ENCODE measurements around the gene PLCG1. TPM values are rescaled to one million over a fixed set of nuclear protein-coding genes. Genes with fewer than 3 reads are reported as not detected.
"Not testable (repeated sequence)": the region's sequence is repeated elsewhere in the genome, so short reads cannot be mapped to it uniquely, and the experiment has no call there.

Gene PLCG1
- polyA plus RNA-seq, 2 of the 4 experiments (the other 2 are of a cell fraction): 22.0 to 65.0 TPM

DNA sequence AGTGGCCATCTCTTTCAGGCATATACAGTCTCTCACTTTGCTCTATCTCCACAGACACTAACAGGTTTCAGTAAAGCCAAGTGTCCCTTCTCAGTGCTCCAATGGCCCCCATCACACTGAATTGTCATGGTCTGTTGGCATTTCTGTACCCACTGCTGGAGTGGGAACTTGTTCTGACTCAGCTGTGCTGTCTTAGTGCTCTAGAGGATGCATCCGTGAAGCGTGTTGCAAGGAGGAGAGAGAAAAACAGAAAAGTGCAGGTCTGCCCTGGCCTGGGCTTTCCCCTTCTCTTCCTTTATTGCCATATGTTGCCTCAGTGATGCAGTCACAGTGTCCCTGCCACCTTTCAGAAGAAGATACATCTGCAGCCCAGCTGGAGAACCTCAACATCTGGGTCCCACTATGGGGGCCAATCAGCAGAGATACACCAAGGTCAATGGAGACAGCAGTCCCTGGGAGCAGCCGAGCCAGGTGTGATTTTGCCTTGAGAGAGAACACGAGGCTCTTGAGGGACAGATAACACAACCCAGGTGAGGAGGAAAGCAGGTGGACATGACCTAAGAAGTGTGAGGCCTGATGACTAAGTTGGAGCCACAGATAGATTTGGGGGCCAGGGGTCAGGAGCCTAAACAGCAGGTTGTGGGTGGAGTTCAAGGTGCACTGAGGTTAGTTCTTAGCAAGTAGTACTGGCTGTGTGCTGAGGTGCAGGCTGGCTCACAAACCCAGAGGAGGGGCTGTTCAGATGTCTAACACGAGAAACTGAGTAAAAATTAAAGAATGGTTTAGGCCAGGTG is 5.6 kb upstream of the PLCG1 start:
- ChIA-PET CTCF (interaction anchor here (5.7 to 7.9 kb wide), 2 partner anchors 12 to 207 kb away, joined by 54 to 103 read pairs; partner anchors contain the start of gene LPIN3), POLR2A (no interaction called here)
- no peak for ATAC-seq
- DNase-seq (ENCODE audit: low read depth in 1 of 2, low spot score in 1 of 2): no peak
- 92% methylated on average over 5 of the region's 5 CpGs for WGBS (ENCODE audit: missing lambda C conversion rate)
- FAIRE-seq: no peak
- Histone ChIP-seq H3K4me1 (no peaks in the 10 kb centered on the region; the same call in 2 of the 3 replicates), H3K9me3 (no peaks in the 10 kb centered on the region), H3K4me3 (no peak overlapping the region), H3K27ac (no peak overlapping the region), H3K4me2 (no peak overlapping the region)
- TF ChIP-seq, protein P1, sequence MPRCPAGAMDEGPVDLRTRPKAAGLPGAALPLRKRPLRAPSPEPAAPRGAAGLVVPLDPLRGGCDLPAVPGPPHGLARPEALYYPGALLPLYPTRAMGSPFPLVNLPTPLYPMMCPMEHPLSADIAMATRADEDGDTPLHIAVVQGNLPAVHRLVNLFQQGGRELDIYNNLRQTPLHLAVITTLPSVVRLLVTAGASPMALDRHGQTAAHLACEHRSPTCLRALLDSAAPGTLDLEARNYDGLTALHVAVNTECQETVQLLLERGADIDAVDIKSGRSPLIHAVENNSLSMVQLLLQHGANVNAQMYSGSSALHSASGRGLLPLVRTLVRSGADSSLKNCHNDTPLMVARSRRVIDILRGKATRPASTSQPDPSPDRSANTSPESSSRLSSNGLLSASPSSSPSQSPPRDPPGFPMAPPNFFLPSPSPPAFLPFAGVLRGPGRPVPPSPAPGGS (IDR thresholded peaks at IDR 0.05): no peak
- TF ChIP-seq, protein P2, sequence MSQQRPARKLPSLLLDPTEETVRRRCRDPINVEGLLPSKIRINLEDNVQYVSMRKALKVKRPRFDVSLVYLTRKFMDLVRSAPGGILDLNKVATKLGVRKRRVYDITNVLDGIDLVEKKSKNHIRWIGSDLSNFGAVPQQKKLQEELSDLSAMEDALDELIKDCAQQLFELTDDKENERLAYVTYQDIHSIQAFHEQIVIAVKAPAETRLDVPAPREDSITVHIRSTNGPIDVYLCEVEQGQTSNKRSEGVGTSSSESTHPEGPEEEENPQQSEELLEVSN (IDR thresholded peaks at IDR 0.05; ENCODE audit: borderline replicate concordance, low read depth): no peak
- no peak for TF ChIP-seq MYC (IDR thresholded peaks at IDR 0.05; ENCODE audit: borderline replicate concordance, low read length)
- no peak for TF ChIP-seq MAZ (IDR thresholded peaks at IDR 0.05; ENCODE audit: borderline replicate concordance, low read depth, low read length)
- no peak for TF ChIP-seq JUNB (IDR thresholded peaks at IDR 0.05)
- no peak for TF ChIP-seq GATA3 (IDR thresholded peaks at IDR 0.05; ENCODE audit: borderline replicate concordance)
- TF ChIP-seq, protein P3, sequence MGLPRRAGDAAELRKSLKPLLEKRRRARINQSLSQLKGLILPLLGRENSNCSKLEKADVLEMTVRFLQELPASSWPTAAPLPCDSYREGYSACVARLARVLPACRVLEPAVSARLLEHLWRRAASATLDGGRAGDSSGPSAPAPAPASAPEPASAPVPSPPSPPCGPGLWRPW (IDR thresholded peaks at IDR 0.05): no peak
- TF ChIP-seq NFE2L2 (conservative IDR thresholded peaks at IDR 0.05; ENCODE audit: low read length): no peak
- TF ChIP-seq CBX2 (IDR thresholded peaks at IDR 0.05; ENCODE audit: borderline replicate concordance, low read depth): no peak
- TF ChIP-seq, protein P4, sequence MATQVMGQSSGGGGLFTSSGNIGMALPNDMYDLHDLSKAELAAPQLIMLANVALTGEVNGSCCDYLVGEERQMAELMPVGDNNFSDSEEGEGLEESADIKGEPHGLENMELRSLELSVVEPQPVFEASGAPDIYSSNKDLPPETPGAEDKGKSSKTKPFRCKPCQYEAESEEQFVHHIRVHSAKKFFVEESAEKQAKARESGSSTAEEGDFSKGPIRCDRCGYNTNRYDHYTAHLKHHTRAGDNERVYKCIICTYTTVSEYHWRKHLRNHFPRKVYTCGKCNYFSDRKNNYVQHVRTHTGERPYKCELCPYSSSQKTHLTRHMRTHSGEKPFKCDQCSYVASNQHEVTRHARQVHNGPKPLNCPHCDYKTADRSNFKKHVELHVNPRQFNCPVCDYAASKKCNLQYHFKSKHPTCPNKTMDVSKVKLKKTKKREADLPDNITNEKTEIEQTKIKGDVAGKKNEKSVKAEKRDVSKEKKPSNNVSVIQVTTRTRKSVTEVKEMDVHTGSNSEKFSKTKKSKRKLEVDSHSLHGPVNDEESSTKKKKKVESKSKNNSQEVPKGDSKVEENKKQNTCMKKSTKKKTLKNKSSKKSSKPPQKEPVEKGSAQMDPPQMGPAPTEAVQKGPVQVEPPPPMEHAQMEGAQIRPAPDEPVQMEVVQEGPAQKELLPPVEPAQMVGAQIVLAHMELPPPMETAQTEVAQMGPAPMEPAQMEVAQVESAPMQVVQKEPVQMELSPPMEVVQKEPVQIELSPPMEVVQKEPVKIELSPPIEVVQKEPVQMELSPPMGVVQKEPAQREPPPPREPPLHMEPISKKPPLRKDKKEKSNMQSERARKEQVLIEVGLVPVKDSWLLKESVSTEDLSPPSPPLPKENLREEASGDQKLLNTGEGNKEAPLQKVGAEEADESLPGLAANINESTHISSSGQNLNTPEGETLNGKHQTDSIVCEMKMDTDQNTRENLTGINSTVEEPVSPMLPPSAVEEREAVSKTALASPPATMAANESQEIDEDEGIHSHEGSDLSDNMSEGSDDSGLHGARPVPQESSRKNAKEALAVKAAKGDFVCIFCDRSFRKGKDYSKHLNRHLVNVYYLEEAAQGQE (IDR thresholded peaks at IDR 0.05): no peak
- no peak for TF ChIP-seq PHF8 (IDR thresholded peaks at IDR 0.05; ENCODE audit: borderline replicate concordance, low read depth)

DNA sequence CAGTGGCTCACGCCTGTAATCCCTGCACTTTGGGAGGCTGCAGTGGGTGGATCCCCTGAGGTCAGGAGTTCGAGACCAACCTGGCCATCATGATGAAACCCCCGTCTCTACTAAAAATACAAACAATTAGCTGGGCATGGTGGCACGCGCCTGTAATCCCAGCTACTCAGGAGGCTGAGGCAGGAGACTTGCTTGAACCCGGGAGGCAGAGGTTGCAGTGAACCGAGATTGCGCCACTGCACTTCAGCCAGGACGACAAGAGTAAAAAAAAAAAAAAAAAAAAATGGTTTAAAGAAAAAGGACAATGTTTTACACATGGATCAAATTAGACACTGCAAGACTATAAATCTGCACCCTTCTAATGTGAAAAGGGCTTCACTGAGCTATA is 5.0 kb upstream of the PLCG1 start:
- H3K4me1 ChIP-seq; H3K4me2 ChIP-seq; H3K27ac ChIP-seq; H3K4me3 ChIP-seq; DNase-seq (ENCODE audit: low read depth in 1 of 2, low spot score in 1 of 2); ATAC-seq; POLR2A ChIA-PET; FAIRE-seq; H3K9me3 ChIP-seq: not testable (repeated sequence)
- 76% methylated on average over 9 of the region's 9 CpGs for WGBS (ENCODE audit: missing lambda C conversion rate)
- CTCF ChIA-PET: interaction anchor here (0.5 to 7.9 kb wide), 4 partner anchors 12 to 206 kb away, joined by 3 to 103 read pairs (median 30); partner anchors contain the start of gene LPIN3

DNA sequence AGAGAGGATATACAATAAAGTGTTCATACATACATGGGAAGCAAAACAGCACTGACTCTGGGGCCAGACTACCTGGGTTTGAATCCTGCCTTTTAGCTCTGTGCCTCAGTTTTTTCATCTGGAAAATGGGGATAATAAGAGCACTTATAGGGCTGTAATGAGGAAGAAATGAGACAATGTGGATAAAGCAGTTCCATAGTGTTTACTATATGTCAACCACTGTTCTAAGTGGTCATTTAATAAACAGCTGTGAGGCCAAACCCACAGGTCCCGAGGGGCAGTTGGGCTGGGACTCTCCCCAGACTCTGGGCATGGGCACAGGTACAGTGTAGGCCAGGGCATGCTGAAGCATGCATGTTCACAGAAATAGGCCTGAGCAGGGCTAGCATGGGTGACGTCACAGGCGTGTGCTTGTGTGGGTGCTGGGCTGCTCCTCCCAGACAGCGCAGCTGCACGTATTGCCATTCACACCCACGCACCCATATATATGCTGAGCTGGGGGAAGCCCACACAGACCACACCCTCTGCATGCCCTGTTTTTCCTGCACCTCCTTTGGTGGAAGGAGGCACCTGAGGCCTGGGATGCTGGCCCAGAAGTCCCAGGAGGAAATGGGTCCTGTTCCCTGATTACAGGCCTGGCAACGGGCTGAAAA is 3.5 kb upstream of the PLCG1 start:
- WGBS (ENCODE audit: missing lambda C conversion rate): 96% methylated on average over 7 of the region's 7 CpGs
- Histone ChIP-seq H3K4me2 (no peak overlapping the region), H3K4me3 (no peak overlapping the region), H3K4me1 (peaks cover 7% of the 10 kb centered on the region), H3K27ac (no peak overlapping the region), H3K9me3 (no peaks in the 10 kb centered on the region)
- TF ChIP-seq RNF2 (IDR thresholded peaks at IDR 0.05; ENCODE audit: borderline replicate concordance, low read depth): no peak
- TF ChIP-seq, protein P5, sequence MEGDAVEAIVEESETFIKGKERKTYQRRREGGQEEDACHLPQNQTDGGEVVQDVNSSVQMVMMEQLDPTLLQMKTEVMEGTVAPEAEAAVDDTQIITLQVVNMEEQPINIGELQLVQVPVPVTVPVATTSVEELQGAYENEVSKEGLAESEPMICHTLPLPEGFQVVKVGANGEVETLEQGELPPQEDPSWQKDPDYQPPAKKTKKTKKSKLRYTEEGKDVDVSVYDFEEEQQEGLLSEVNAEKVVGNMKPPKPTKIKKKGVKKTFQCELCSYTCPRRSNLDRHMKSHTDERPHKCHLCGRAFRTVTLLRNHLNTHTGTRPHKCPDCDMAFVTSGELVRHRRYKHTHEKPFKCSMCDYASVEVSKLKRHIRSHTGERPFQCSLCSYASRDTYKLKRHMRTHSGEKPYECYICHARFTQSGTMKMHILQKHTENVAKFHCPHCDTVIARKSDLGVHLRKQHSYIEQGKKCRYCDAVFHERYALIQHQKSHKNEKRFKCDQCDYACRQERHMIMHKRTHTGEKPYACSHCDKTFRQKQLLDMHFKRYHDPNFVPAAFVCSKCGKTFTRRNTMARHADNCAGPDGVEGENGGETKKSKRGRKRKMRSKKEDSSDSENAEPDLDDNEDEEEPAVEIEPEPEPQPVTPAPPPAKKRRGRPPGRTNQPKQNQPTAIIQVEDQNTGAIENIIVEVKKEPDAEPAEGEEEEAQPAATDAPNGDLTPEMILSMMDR (IDR thresholded peaks at IDR 0.05): no peak
- TF ChIP-seq CHD4 (IDR thresholded peaks at IDR 0.05; ENCODE audit: borderline replicate concordance): no peak
- no peak for TF ChIP-seq JUNB (IDR thresholded peaks at IDR 0.05)
- no peak for TF ChIP-seq NFE2L2 (conservative IDR thresholded peaks at IDR 0.05; ENCODE audit: low read length)
- TF ChIP-seq HOXB5 (CRISPR knock-in tag; IDR thresholded peaks at IDR 0.05): no peak
- no peak for TF ChIP-seq CHD2 (IDR thresholded peaks at IDR 0.05; ENCODE audit: low read length, partially characterized antibody)
- TF ChIP-seq, protein P3 (IDR thresholded peaks at IDR 0.05): no peak
- TF ChIP-seq POLR2A (IDR thresholded peaks at IDR 0.05; ENCODE audit: low read length): no peak
- no peak for DNase-seq (ENCODE audit: low read depth in 1 of 2, low spot score in 1 of 2)
- ATAC-seq: no peak
- FAIRE-seq: no peak
- ChIA-PET POLR2A (no interaction called here), CTCF (interaction anchor here (0.8 to 7.9 kb wide), 17 partner anchors 13 to 287 kb away, joined by 3 to 103 read pairs (median 10); partner anchors contain the start of gene LPIN3)
